ENCODE results near the gene RUNX2. TPM values are rescaled to one million over a fixed set of nuclear protein-coding genes. Genes with fewer than 3 reads are reported as not detected.
A peak's percentile ranks its signal among the peaks of the same experiment; 100 is the strongest.

Gene RUNX2
- total and polyA plus RNA-seq, 4 donors: 0.09 to 1.5 (median 0.75) TPM

DNA sequence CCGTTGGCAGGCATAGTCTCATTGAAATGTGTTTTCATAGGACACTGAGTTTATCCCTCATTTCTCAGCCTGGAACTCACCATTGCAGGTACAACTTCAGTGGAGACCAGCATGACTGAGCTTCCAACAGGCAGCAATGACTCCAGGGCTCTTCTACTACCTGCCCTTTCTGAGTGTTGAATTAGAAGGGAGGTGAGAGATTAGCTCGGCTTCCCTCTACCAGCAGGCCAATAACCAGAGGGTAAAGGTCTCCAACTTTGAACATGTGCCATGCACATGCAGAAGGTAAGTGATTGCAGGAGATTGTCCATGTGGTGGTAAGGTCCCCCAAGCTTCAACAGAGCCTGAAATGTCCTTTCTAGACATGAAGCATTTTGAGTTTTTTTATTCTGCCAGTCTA is 283.4 kb downstream of the RUNX2 start:
- H3K4me3 ChIP-seq (ENCODE audit: low read depth in 1 of 3, low read length in 3 of 3): no peak overlapping the region
- H3K4me1 ChIP-seq (ENCODE audit: control insufficient read depth in 4 of 4, insufficient read depth in 4 of 4, low read length in 3 of 4): peaks cover 0 to 2% (median 0%) of the 10 kb centered on the region in 4 donors
- no peak overlapping the region for H3K27ac ChIP-seq (ENCODE audit: low read depth in 1 of 2, low read length in 2 of 2)
- 60% methylated on average over 2 of the region's 2 CpGs for WGBS
- H3K27me3 ChIP-seq (ENCODE audit: control insufficient read depth in 4 of 4, insufficient read depth in 4 of 4, low read length in 3 of 4): no peaks in the 10 kb centered on the region
- no peak overlapping the region for H3K9ac ChIP-seq (ENCODE audit: low read depth in 1 of 2, low read length in 2 of 2)
- H3K36me3 ChIP-seq (ENCODE audit: control insufficient read depth in 4 of 4, insufficient read depth in 3 of 4, low read depth in 1 of 4, low read length in 3 of 4): no peaks in the 10 kb centered on the region
- TF ChIP-seq EGR1 (IDR thresholded peaks at IDR 0.05; ENCODE audit: low read depth in 2 of 2) (no peak), RAD21 (IDR thresholded peaks at IDR 0.05) (no peak), YY1 (IDR thresholded peaks at IDR 0.05) (no peak), FOXA2 (IDR thresholded peaks at IDR 0.05) (no peak), TAF1 (conservative IDR thresholded peaks at IDR 0.05) (no peak), RXRA (IDR thresholded peaks at IDR 0.05) (peak in 1 of 2 donors; percentile 11), SP1 (IDR thresholded peaks at IDR 0.05) (peak; percentile 16), FOXA1 (IDR thresholded peaks at IDR 0.05) (no peak), GABPA (IDR thresholded peaks at IDR 0.05 in 1 of 2, conservative IDR thresholded peaks at IDR 0.05 in 1 of 2) (no peak), JUND (IDR thresholded peaks at IDR 0.05) (no peak), HNF4G (IDR thresholded peaks at IDR 0.05) (no peak), HNF4A (conservative IDR thresholded peaks at IDR 0.05) (peak; percentile 44 to 47)
- TF ChIP-seq, protein P1, sequence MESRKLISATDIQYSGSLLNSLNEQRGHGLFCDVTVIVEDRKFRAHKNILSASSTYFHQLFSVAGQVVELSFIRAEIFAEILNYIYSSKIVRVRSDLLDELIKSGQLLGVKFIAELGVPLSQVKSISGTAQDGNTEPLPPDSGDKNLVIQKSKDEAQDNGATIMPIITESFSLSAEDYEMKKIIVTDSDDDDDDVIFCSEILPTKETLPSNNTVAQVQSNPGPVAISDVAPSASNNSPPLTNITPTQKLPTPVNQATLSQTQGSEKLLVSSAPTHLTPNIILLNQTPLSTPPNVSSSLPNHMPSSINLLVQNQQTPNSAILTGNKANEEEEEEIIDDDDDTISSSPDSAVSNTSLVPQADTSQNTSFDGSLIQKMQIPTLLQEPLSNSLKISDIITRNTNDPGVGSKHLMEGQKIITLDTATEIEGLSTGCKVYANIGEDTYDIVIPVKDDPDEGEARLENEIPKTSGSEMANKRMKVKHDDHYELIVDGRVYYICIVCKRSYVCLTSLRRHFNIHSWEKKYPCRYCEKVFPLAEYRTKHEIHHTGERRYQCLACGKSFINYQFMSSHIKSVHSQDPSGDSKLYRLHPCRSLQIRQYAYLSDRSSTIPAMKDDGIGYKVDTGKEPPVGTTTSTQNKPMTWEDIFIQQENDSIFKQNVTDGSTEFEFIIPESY (IDR thresholded peaks at IDR 0.05): no peak
- TF ChIP-seq, protein P2, sequence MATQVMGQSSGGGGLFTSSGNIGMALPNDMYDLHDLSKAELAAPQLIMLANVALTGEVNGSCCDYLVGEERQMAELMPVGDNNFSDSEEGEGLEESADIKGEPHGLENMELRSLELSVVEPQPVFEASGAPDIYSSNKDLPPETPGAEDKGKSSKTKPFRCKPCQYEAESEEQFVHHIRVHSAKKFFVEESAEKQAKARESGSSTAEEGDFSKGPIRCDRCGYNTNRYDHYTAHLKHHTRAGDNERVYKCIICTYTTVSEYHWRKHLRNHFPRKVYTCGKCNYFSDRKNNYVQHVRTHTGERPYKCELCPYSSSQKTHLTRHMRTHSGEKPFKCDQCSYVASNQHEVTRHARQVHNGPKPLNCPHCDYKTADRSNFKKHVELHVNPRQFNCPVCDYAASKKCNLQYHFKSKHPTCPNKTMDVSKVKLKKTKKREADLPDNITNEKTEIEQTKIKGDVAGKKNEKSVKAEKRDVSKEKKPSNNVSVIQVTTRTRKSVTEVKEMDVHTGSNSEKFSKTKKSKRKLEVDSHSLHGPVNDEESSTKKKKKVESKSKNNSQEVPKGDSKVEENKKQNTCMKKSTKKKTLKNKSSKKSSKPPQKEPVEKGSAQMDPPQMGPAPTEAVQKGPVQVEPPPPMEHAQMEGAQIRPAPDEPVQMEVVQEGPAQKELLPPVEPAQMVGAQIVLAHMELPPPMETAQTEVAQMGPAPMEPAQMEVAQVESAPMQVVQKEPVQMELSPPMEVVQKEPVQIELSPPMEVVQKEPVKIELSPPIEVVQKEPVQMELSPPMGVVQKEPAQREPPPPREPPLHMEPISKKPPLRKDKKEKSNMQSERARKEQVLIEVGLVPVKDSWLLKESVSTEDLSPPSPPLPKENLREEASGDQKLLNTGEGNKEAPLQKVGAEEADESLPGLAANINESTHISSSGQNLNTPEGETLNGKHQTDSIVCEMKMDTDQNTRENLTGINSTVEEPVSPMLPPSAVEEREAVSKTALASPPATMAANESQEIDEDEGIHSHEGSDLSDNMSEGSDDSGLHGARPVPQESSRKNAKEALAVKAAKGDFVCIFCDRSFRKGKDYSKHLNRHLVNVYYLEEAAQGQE (IDR thresholded peaks at IDR 0.05): no peak
- TF ChIP-seq, protein P3, sequence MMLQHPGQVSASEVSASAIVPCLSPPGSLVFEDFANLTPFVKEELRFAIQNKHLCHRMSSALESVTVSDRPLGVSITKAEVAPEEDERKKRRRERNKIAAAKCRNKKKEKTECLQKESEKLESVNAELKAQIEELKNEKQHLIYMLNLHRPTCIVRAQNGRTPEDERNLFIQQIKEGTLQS (IDR thresholded peaks at IDR 0.05): no peak
- TF ChIP-seq, protein P4, sequence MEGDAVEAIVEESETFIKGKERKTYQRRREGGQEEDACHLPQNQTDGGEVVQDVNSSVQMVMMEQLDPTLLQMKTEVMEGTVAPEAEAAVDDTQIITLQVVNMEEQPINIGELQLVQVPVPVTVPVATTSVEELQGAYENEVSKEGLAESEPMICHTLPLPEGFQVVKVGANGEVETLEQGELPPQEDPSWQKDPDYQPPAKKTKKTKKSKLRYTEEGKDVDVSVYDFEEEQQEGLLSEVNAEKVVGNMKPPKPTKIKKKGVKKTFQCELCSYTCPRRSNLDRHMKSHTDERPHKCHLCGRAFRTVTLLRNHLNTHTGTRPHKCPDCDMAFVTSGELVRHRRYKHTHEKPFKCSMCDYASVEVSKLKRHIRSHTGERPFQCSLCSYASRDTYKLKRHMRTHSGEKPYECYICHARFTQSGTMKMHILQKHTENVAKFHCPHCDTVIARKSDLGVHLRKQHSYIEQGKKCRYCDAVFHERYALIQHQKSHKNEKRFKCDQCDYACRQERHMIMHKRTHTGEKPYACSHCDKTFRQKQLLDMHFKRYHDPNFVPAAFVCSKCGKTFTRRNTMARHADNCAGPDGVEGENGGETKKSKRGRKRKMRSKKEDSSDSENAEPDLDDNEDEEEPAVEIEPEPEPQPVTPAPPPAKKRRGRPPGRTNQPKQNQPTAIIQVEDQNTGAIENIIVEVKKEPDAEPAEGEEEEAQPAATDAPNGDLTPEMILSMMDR (IDR thresholded peaks at IDR 0.05; ENCODE audit: low read depth, low read length, missing input control): no peak
- TF ChIP-seq, protein P5, sequence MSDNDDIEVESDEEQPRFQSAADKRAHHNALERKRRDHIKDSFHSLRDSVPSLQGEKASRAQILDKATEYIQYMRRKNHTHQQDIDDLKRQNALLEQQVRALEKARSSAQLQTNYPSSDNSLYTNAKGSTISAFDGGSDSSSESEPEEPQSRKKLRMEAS (IDR thresholded peaks at IDR 0.05): no peak
- peaks cover 0 to 4% (median 0%) of the 10 kb centered on the region in 4 donors for H3K9me3 ChIP-seq (ENCODE audit: control insufficient read depth in 4 of 4, low read length in 3 of 4)
- no peak for DNase-seq (ENCODE audit: low spot score)

Measured in liver (tissue), 9 donors.